Esophagus squamous epithelium (tissue), 5 donors: Measurements from ENCODE around the gene KLHDC10. TPM values are rescaled to one million over a fixed set of nuclear protein-coding genes. Genes with fewer than 3 reads are reported as not detected.
"Not testable (repeated sequence)": the region's sequence is repeated elsewhere in the genome, so short reads cannot be mapped to it uniquely, and the experiment has no call there.

Source experiments
- DNase-seq: peaks from one replicate; lab custom pipeline; 2025; lab: John Stamatoyannopoulos, UW
- H3K27ac ChIP-seq, 4 donors: fragments of 200-600 bp; sonication (generic); one replicate each; pipeline ENCODE4 v1.5.1; 2016 to 2019; ENCODE audit warnings: mild to moderate bottlenecking in 1 of 4
- H3K27me3 ChIP-seq, 4 donors: fragments of 200-600 bp; sonication (generic); 1 replicate in 3 of 4; 2 replicates in 1 of 4; pipeline versions ENCODE4 v1.5.1 to v1.6.0; 2017 to 2021; ENCODE audit warnings: antibody characterized with exemption in 1 of 4
- H3K36me3 ChIP-seq, 3 donors: fragments of 200-600 bp; sonication (generic); one replicate each; pipeline ENCODE4 v1.5.1; 2016 to 2019
- H3K4me1 ChIP-seq, 3 donors: fragments of 200-600 bp; sonication (generic); one replicate each; pipeline ENCODE4 v1.5.1; 2017 to 2019
- H3K4me3 ChIP-seq, 4 donors: fragments of 200-600 bp; sonication (generic); 1 replicate in 3 of 4; 2 replicates in 1 of 4; pipeline ENCODE4 v1.5.1; 2016 to 2019; ENCODE audit warnings: mild to moderate bottlenecking in 2 of 4, moderate library complexity in 1 of 4
- H3K9me3 ChIP-seq, 3 donors: fragments of 200-600 bp; sonication (generic); one replicate each; pipeline ENCODE4 v1.5.1; 2016 to 2019
- POLR2A ChIP-seq, 4 donors: fragments of 450-650 bp; IDR thresholded peaks; one replicate each; pipeline ENCODE4 v1.6.1; 2017; ENCODE audit warnings: antibody characterized with exemption in 4 of 4, mild to moderate bottlenecking in 4 of 4, moderate library complexity in 3 of 4
- WGBS, 2 donors: methylation state at CpG; one replicate each; pipeline ENCODE4 v1.1.5; 2018; 5-methylcytosine and 5-hydroxymethylcytosine counted together
- intact Hi-C: fragments of 100-400 bp; cut with DNase I; formaldehyde crosslinking; loops from one replicate; pipeline ENCODE4 v1.15.0; 2022
- total RNA-seq, 4 donors: library from RNA; depleted of rRNA; stranded (reverse); fragments of >200 nt; gene quantifications; one replicate each; pipeline ENCODE4 v1.1.0, GENCODE V29; 2016
- TF ChIP-seq, protein P1 (sequence below), 6 experiments: fragments of 450-650 bp in 4 of 6; fragments of 200-600 bp in 2 of 6; sonication (generic) in 2 of 6; IDR thresholded peaks; one replicate each; pipeline ENCODE4 v1.5.1; 2016 to 2019; ENCODE audit warnings: antibody characterized with exemption in 6 of 6, mild to moderate bottlenecking in 4 of 6, moderate library complexity in 4 of 6
- donor health status: DM: yes; HTN: yes; CAD: no.

The KLHDC10 gene
- total RNA-seq, 4 donors from 2014 or later = 11.9 to 17.5 (median 15.7) TPM

GRCh38 chr7:130069179-130069977 is 956 bp upstream of the KLHDC10 start:
- H3K36me3 ChIP-seq = no peaks in the 10 kb centered on the region
- peak overlapping the region; percentile 79 to 100 (median 98) for H3K4me3 ChIP-seq
- TF ChIP-seq POLR2A (IDR thresholded peaks at IDR 0.05) = no peak
- TF ChIP-seq, protein P1, sequence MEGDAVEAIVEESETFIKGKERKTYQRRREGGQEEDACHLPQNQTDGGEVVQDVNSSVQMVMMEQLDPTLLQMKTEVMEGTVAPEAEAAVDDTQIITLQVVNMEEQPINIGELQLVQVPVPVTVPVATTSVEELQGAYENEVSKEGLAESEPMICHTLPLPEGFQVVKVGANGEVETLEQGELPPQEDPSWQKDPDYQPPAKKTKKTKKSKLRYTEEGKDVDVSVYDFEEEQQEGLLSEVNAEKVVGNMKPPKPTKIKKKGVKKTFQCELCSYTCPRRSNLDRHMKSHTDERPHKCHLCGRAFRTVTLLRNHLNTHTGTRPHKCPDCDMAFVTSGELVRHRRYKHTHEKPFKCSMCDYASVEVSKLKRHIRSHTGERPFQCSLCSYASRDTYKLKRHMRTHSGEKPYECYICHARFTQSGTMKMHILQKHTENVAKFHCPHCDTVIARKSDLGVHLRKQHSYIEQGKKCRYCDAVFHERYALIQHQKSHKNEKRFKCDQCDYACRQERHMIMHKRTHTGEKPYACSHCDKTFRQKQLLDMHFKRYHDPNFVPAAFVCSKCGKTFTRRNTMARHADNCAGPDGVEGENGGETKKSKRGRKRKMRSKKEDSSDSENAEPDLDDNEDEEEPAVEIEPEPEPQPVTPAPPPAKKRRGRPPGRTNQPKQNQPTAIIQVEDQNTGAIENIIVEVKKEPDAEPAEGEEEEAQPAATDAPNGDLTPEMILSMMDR (IDR thresholded peaks at IDR 0.05) = no peak
- peaks cover 9 to 42% (median 14%) of the 10 kb centered on the region in 3 donors for H3K4me1 ChIP-seq
- H3K27ac ChIP-seq = peak overlapping the region; percentile 91 to 95 (median 93)
- intact Hi-C loops = no loop called here
- no peaks in the 10 kb centered on the region for H3K9me3 ChIP-seq
- no peaks in the 10 kb centered on the region for H3K27me3 ChIP-seq
- WGBS, 2 donors = 34 to 49% methylated on average over 7 of the region's 7 CpGs
- no peak for DNase-seq

GRCh38 chr7:130070861-130071622 is 708 bp downstream of the KLHDC10 start:
- no peak for TF ChIP-seq POLR2A (IDR thresholded peaks at IDR 0.05)
- WGBS, 2 donors = 0% methylated on average over 10 of the region's 10 CpGs
- Histone ChIP-seq H3K9me3 (no peaks in the 10 kb centered on the region), H3K27ac (peak overlapping the region; percentile 91 to 95 (median 93)), H3K4me1 (peaks cover 9 to 59% (median 14%) of the 10 kb centered on the region in 3 donors), H3K27me3 (no peaks in the 10 kb centered on the region), H3K36me3 (no peaks in the 10 kb centered on the region), H3K4me3 (peak overlapping the region; percentile 79 to 100 (median 98))
- intact Hi-C loops = no loop called here
- no peak for DNase-seq

GRCh38 chr7:130071701-130072622 is 1.6 kb downstream of the KLHDC10 start:
- Histone ChIP-seq H3K4me3 (peak overlapping the region; percentile 79 to 100 (median 98)), H3K27ac (peak overlapping the region in 3 of 4 donors; percentile 91 to 95 (median 93)), H3K4me1 (peaks cover 9 to 63% (median 14%) of the 10 kb centered on the region in 3 donors), H3K36me3 (no peaks in the 10 kb centered on the region), H3K27me3 (no peaks in the 10 kb centered on the region), H3K9me3 (no peaks in the 10 kb centered on the region)
- DNase-seq = no peak
- TF ChIP-seq, protein P1 (IDR thresholded peaks at IDR 0.05) = peak; percentile 84 to 90 (median 86)
- TF ChIP-seq POLR2A (IDR thresholded peaks at IDR 0.05) = no peak
- WGBS, 2 donors = 4 to 5% methylated on average over 11 of the region's 11 CpGs
- intact Hi-C loops = no loop called here

GRCh38 chr7:130079846-130080394 is 9.6 kb downstream of the KLHDC10 start:
- no peaks in the 10 kb centered on the region for H3K27me3 ChIP-seq
- 73 to 90% methylated on average over 3 of the region's 3 CpGs for WGBS, 2 donors
- TF ChIP-seq, protein P1 (IDR thresholded peaks at IDR 0.05) = no peak
- TF ChIP-seq POLR2A (IDR thresholded peaks at IDR 0.05) = no peak
- no peak overlapping the region for H3K27ac ChIP-seq
- no peak for DNase-seq
- H3K4me3 ChIP-seq = no peak overlapping the region
- peaks cover 0 to 42% (median 0%) of the 10 kb centered on the region in 3 donors for H3K36me3 ChIP-seq
- no peaks in the 10 kb centered on the region for H3K9me3 ChIP-seq
- intact Hi-C loops = no loop called here
- H3K4me1 ChIP-seq = peaks cover 0 to 16% (median 0%) of the 10 kb centered on the region in 3 donors

DNA sequence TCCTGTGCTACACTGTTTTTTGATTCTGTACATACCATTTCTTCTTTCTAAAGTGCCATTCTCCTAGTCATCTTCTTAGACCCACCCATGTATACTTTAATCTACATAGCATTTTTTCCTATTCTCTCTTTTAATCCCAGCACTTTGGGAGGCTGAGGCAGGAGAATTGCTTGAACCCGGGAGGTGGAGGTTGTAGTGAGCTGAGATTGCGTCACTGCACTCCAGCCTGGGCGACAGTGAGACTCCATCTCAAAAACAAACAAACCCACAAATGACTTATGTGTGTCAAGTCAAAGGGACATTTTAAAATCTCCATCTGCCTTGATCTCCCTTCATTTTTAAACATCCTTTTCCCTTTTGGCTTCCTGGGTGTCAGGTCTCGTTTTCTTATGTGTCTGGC is 13.2 kb downstream of the KLHDC10 start:
- intact Hi-C loops, DNase-seq, H3K4me3 ChIP-seq, H3K27ac ChIP-seq, H3K4me1 ChIP-seq, H3K27me3 ChIP-seq, H3K9me3 ChIP-seq: not testable (repeated sequence)
- peaks cover 0 to 35% (median 0%) of the 10 kb centered on the region in 3 donors for H3K36me3 ChIP-seq
- 89 to 98% methylated on average over 4 of the region's 4 CpGs for WGBS, 2 donors
